Measurements from ENCODE around the gene WAPL. TPM values are rescaled to one million over a fixed set of nuclear protein-coding genes. Genes with fewer than 3 reads are reported as not detected.

Gene WAPL
- total RNA-seq, 1 experiment from 2014 or later: 45.2 TPM

DNA sequence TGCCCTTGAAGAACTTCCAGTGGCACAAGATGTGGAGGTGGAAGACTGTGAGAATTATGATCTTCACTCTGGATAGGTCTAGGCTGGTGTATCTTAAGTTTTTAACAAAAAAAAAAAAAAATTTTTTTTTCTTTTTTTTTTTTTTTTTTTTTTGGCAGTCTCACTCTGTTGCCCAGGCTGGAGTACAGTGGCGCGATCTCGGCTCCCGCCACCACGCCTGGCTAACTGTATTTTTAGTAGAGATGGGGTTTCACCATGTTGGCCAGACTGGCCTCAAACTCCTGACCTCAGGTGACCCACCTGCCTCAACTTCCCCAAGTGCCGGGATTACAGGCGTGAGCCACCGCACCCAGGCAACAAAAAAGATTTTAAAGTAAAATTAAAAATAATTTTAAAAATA is 37.9 kb downstream of the WAPL start:
- peaks cover 43% of the 10 kb centered on the region for H3K36me3 Mint-ChIP-seq (ENCODE audit: insufficient read depth, unreplicated experiment)
- no peak overlapping the region for H3K27ac Mint-ChIP-seq (ENCODE audit: low read depth, unreplicated experiment)
- BruUV-seq (replicated peaks): no TSS peak
- H3K9me3 Mint-ChIP-seq (ENCODE audit: unreplicated experiment): no peaks in the 10 kb centered on the region
- no peak for DNase-seq (ENCODE audit: unreplicated experiment)
- intact Hi-C loops (cut with micrococcal nuclease): no loop called here
- CTCF ChIA-PET: no interaction called here
- H3K27me3 Mint-ChIP-seq (ENCODE audit: insufficient read depth, unreplicated experiment): no peaks in the 10 kb centered on the region
- TF ChIP-seq, protein P1, sequence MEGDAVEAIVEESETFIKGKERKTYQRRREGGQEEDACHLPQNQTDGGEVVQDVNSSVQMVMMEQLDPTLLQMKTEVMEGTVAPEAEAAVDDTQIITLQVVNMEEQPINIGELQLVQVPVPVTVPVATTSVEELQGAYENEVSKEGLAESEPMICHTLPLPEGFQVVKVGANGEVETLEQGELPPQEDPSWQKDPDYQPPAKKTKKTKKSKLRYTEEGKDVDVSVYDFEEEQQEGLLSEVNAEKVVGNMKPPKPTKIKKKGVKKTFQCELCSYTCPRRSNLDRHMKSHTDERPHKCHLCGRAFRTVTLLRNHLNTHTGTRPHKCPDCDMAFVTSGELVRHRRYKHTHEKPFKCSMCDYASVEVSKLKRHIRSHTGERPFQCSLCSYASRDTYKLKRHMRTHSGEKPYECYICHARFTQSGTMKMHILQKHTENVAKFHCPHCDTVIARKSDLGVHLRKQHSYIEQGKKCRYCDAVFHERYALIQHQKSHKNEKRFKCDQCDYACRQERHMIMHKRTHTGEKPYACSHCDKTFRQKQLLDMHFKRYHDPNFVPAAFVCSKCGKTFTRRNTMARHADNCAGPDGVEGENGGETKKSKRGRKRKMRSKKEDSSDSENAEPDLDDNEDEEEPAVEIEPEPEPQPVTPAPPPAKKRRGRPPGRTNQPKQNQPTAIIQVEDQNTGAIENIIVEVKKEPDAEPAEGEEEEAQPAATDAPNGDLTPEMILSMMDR (IDR thresholded peaks at IDR 0.05; ENCODE audit: unreplicated experiment): no peak
- H3K4me1 Mint-ChIP-seq (ENCODE audit: insufficient read depth, unreplicated experiment): peaks cover 1% of the 10 kb centered on the region
- no peak overlapping the region for H3K4me3 Mint-ChIP-seq (ENCODE audit: unreplicated experiment)
- POLR2A ChIA-PET: no interaction called here

- TF ChIP-seq, protein P1 (IDR thresholded peaks at IDR 0.05; ENCODE audit: unreplicated experiment): no peak
- intact Hi-C loops (cut with micrococcal nuclease): no loop called here
- ChIA-PET CTCF (no interaction called here), POLR2A (no interaction called here)
- H3K27ac Mint-ChIP-seq (ENCODE audit: low read depth, unreplicated experiment): peak overlapping the region; percentile 12
- no peak for DNase-seq (ENCODE audit: unreplicated experiment)
- H3K4me1 Mint-ChIP-seq (ENCODE audit: insufficient read depth, unreplicated experiment): no peaks in the 10 kb centered on the region
- BruUV-seq (replicated peaks): no TSS peak
- H3K27me3 Mint-ChIP-seq (ENCODE audit: insufficient read depth, unreplicated experiment): no peaks in the 10 kb centered on the region
- no peaks in the 10 kb centered on the region for H3K9me3 Mint-ChIP-seq (ENCODE audit: unreplicated experiment)
- no peak overlapping the region for H3K4me3 Mint-ChIP-seq (ENCODE audit: unreplicated experiment)
- H3K36me3 Mint-ChIP-seq (ENCODE audit: insufficient read depth, unreplicated experiment): peaks cover 40% of the 10 kb centered on the region
Observed at GRCh38 chr10:86481761-86482160, 39.8 kb downstream of the WAPL start.

DNA sequence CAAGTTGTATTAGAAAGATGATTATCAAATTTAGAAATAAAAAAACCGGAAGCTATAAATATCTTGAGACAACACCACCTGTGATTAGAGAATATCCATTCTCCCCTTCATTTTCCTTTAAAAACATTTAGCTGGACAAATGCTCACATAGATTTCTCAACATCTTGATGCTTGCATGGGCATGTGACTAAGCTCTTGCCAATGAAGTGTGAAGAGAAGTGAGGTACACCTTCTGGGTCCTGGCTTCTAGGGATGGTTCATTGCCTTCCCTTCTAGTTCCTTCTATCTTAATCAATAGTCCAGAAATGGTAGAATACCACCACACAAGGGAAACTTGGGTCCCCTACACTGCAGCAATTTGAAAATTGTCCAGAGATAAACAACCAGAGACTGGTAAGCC is 41.0 kb downstream of the WAPL start:
- TF ChIP-seq, protein P1 (IDR thresholded peaks at IDR 0.05; ENCODE audit: unreplicated experiment): no peak
- BruUV-seq (replicated peaks): no TSS peak
- POLR2A ChIA-PET: interaction anchor here (0.9 kb wide), 1 partner anchor 14 kb away, joined by 3 read pairs; no protein-coding TSS in a partner anchor
- Mint-ChIP-seq H3K36me3 (ENCODE audit: insufficient read depth, unreplicated experiment) (peaks cover 38% of the 10 kb centered on the region), H3K4me1 (ENCODE audit: insufficient read depth, unreplicated experiment) (no peaks in the 10 kb centered on the region), H3K9me3 (ENCODE audit: unreplicated experiment) (no peaks in the 10 kb centered on the region), H3K27me3 (ENCODE audit: insufficient read depth, unreplicated experiment) (no peaks in the 10 kb centered on the region), H3K27ac (ENCODE audit: low read depth, unreplicated experiment) (no peak overlapping the region), H3K4me3 (ENCODE audit: unreplicated experiment) (no peak overlapping the region)
- CTCF ChIA-PET: no interaction called here
- intact Hi-C loops (cut with micrococcal nuclease): no loop called here
- peak; percentile 22 for DNase-seq (ENCODE audit: unreplicated experiment)

DNA sequence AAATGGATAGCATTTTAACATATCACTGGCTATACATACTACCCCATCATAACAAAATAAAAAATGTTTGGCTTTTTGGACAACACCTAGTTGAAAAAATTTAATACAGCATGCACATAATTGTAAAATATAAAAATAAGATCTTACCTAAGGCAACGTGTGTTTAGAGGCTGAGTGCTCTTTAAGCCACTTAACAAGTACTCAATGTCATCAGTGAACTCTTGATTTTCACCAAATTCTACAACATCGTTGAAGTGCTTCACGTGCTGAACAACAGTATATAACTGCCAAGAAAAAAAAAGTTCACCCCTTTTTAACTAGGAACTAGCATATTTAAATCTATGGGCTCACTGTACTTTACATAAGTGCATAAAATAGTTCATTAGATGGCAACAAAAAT is 49.5 kb downstream of the WAPL start:
- ChIA-PET POLR2A (interaction anchor here (1.0 to 1.5 kb wide), 2 partner anchors 9 to 10 kb away, joined by 3 read pairs; no protein-coding TSS in a partner anchor), CTCF (interaction anchor here (1.5 kb wide), 1 partner anchor 72 kb away, joined by 5 read pairs; no protein-coding TSS in a partner anchor)
- H3K36me3 Mint-ChIP-seq (ENCODE audit: insufficient read depth, unreplicated experiment): peaks cover 77% of the 10 kb centered on the region
- TF ChIP-seq, protein P1 (IDR thresholded peaks at IDR 0.05; ENCODE audit: unreplicated experiment): no peak
- no peak overlapping the region for H3K4me3 Mint-ChIP-seq (ENCODE audit: unreplicated experiment)
- BruUV-seq (replicated peaks): no TSS peak
- intact Hi-C loops (cut with micrococcal nuclease): no loop called here
- no peaks in the 10 kb centered on the region for H3K9me3 Mint-ChIP-seq (ENCODE audit: unreplicated experiment)
- no peak for DNase-seq (ENCODE audit: unreplicated experiment)
- no peaks in the 10 kb centered on the region for H3K27me3 Mint-ChIP-seq (ENCODE audit: insufficient read depth, unreplicated experiment)
- no peaks in the 10 kb centered on the region for H3K4me1 Mint-ChIP-seq (ENCODE audit: insufficient read depth, unreplicated experiment)
- H3K27ac Mint-ChIP-seq (ENCODE audit: low read depth, unreplicated experiment): no peak overlapping the region
